ENCODE data around the gene PPP1R1C. TPM values are rescaled to one million over a fixed set of nuclear protein-coding genes. Genes with fewer than 3 reads are reported as not detected.
"Not testable (repeated sequence)": the region's sequence is repeated elsewhere in the genome, so short reads cannot be mapped to it uniquely, and the experiment has no call there.

PPP1R1C gene
- total RNA-seq, 4 donors from 2014 or later, result not detected

GRCh38 chr2:181957668-181958067 lies 28.0 kb upstream of the PPP1R1C start:
- intact Hi-C loops (cut with DNase I; ENCODE audit: low total_unique reads), result no loop called here
- no peak for ATAC-seq
- TF ChIP-seq CTCF (IDR thresholded peaks at IDR 0.05 in 4 of 5, conservative IDR thresholded peaks at IDR 0.05 in 1 of 5), result no peak
- no peak for TF ChIP-seq POLR2A (IDR thresholded peaks at IDR 0.05)
- in situ Hi-C loops (cut with MboI; ENCODE audit: low sequenced_read_pairs in 4 of 4), result loop anchor here in 3 of 4 donors (10.0 to 25.0 kb wide), 3 partner anchors 195 to 220 kb away; no protein-coding TSS in a partner anchor
- DNase-seq, result no peak
- H3K4me3 ChIP-seq, result no peak overlapping the region
- H3K4me1 ChIP-seq, result peaks cover 0 to 5% of the 10 kb centered on the region in 2 donors
- no peak overlapping the region for H3K27ac ChIP-seq
- no peaks in the 10 kb centered on the region for H3K9me3 ChIP-seq
- H3K27me3 ChIP-seq, result no peaks in the 10 kb centered on the region
- no peaks in the 10 kb centered on the region for H3K36me3 ChIP-seq

- Histone ChIP-seq H3K9me3 (no peaks in the 10 kb centered on the region), H3K4me1 (peaks cover 0 to 5% of the 10 kb centered on the region in 2 donors), H3K27me3 (no peaks in the 10 kb centered on the region), H3K27ac (no peak overlapping the region), H3K36me3 (no peaks in the 10 kb centered on the region), H3K4me3 (no peak overlapping the region)
- no peak for ATAC-seq
- in situ Hi-C loops (cut with MboI; ENCODE audit: low sequenced_read_pairs in 4 of 4) (loop anchor here in 3 of 4 donors (10.0 to 25.0 kb wide), 3 partner anchors 196 to 221 kb away; no protein-coding TSS in a partner anchor), intact Hi-C loops (cut with DNase I; ENCODE audit: low total_unique reads) (no loop called here)
- TF ChIP-seq POLR2A (IDR thresholded peaks at IDR 0.05) (no peak), CTCF (IDR thresholded peaks at IDR 0.05 in 4 of 5, conservative IDR thresholded peaks at IDR 0.05 in 1 of 5) (no peak)
- DNase-seq, result no peak
Observed at GRCh38 chr2:181958726-181959125, 26.9 kb upstream of the PPP1R1C start.

- intact Hi-C loops (cut with DNase I; ENCODE audit: low total_unique reads), result no loop called here
- no peaks in the 10 kb centered on the region for H3K9me3 ChIP-seq
- DNase-seq, result no peak
- H3K36me3 ChIP-seq, result no peaks in the 10 kb centered on the region
- H3K27me3 ChIP-seq, result no peaks in the 10 kb centered on the region
- peaks cover 0 to 4% of the 10 kb centered on the region in 2 donors for H3K4me1 ChIP-seq
- in situ Hi-C loops (cut with MboI; ENCODE audit: low sequenced_read_pairs in 4 of 4), result loop anchor here in 3 of 4 donors (10.0 to 25.0 kb wide), 3 partner anchors 197 to 222 kb away; no protein-coding TSS in a partner anchor
- no peak for ATAC-seq
- no peak overlapping the region for H3K27ac ChIP-seq
- TF ChIP-seq POLR2A (IDR thresholded peaks at IDR 0.05) (no peak), CTCF (IDR thresholded peaks at IDR 0.05 in 4 of 5, conservative IDR thresholded peaks at IDR 0.05 in 1 of 5) (no peak)
- H3K4me3 ChIP-seq, result no peak overlapping the region
Observed at GRCh38 chr2:181959508-181959907, 26.1 kb upstream of the PPP1R1C start.

- H3K36me3 ChIP-seq; intact Hi-C loops (cut with DNase I; ENCODE audit: low total_unique reads); ATAC-seq; H3K4me1 ChIP-seq; H3K4me3 ChIP-seq; DNase-seq; H3K9me3 ChIP-seq; H3K27me3 ChIP-seq; H3K27ac ChIP-seq: not testable (repeated sequence)
- in situ Hi-C loops (cut with MboI; ENCODE audit: low sequenced_read_pairs in 4 of 4), result loop anchor here in 2 of 4 donors (25.0 kb wide), 2 partner anchors 199 to 224 kb away; no protein-coding TSS in a partner anchor
Observed at GRCh38 chr2:181961167-181961566, 24.5 kb upstream of the PPP1R1C start.

- no peak for ATAC-seq
Observed at GRCh38 chr2:181962142-181962541, 23.5 kb upstream of the PPP1R1C start.

More at GRCh38 chr2:181962142-181962541, 23.5 kb upstream of the PPP1R1C start:
- no peak for DNase-seq
- Histone ChIP-seq H3K4me3 (no peak overlapping the region), H3K36me3 (no peaks in the 10 kb centered on the region), H3K4me1 (no peaks in the 10 kb centered on the region), H3K9me3 (no peaks in the 10 kb centered on the region), H3K27me3 (no peaks in the 10 kb centered on the region), H3K27ac (no peak overlapping the region)
- intact Hi-C loops (cut with DNase I; ENCODE audit: low total_unique reads), result no loop called here
- in situ Hi-C loops (cut with MboI; ENCODE audit: low sequenced_read_pairs in 4 of 4), result loop anchor here in 2 of 4 donors (25.0 kb wide), 2 partner anchors 200 to 225 kb away; no protein-coding TSS in a partner anchor
- TF ChIP-seq POLR2A (IDR thresholded peaks at IDR 0.05) (no peak), CTCF (IDR thresholded peaks at IDR 0.05 in 4 of 5, conservative IDR thresholded peaks at IDR 0.05 in 1 of 5) (no peak)
